GM18517 (cell line): ENCODE data around the gene PAPPA.

Experiments
- ATAC-seq: cut with Tn5 transposase; IDR thresholded peaks from one replicate; pipeline ENCODE4 v1.9.1; 2021; ENCODE audit warnings: mild to moderate bottlenecking, moderate library complexity; ENCODE audit not compliant: unreplicated experiment

Gene PAPPA

DNA sequence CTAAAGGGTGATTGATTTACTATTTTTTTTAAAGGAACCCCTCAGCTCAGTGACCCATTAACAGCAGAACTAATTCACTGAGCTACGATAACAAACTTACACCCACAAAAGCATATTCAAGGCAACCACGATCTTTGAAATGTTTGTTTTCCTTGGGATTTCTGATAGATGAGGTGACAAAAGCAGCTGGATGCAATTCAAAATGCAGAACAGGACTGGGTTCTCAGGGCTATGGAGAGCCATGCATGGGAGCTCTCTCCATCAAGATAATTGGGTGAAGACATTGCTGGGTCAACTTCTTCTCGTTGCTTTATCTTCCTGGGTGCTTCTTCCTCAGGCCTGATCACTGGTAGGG, 60.1 kb downstream of the PAPPA start:
- ATAC-seq, result no peak

DNA sequence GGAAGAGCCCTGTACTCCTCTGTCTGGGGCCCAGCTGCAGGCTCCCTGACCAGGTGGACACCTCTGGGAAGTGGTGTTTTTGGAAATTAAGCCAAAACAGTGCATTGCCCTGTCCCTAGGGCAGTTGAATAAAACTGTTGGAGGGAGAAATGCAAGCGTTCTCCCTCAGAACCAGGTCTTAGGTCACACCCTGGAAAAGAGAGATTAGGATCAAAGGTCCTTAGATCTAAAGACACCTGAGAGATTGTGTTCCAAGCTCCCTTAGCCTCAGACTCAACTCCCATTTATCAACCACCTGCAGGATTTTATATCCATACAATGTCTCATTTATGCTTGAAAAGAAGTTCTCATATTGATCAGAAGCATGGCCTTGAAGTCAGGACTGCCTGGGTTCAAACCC, 64.8 kb downstream of the PAPPA start:
- ATAC-seq, result no peak

DNA sequence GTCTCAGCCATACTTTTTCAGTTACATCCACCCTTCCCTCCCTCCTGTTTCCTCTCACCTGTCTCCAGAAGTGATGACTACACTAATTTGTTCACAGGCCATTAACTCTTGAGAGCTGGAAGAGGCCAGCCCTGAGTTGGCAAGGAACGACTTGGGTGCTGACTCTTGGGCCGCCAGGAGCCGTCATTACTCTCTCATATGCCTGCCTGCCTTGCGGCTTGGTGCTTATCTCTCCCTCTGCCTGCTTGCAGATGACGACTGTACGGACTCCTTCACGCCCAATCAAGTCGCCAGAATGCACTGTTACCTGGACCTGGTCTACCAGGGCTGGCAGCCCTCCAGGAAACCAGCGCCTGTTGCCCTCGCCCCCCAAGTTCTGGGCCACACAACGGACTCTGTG, 66.1 kb downstream of the PAPPA start:
- ATAC-seq, result no peak

DNA sequence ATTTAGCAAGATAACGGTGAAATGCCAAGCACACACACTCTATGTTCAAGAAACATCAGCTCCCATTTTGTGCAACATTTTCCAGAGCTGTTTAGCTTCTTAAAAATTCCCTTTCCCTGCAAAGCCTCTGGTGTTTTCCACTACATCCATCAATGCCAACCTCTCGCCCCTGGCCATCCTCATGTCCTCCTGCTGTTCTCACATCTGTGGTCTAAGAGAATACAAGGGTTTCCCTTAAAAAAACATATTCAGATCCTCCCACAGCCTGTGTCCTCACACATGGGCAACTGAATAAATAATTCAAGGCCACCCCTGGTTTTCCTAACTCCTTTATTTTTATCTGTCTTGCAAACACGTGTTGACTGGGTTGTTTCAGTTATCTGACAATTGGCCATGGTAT, 70.3 kb downstream of the PAPPA start:
- no peak for ATAC-seq

- no peak for ATAC-seq
These were observed 76.6 kb downstream of the PAPPA start for GRCh38 chr9:116230051-116230632.

DNA sequence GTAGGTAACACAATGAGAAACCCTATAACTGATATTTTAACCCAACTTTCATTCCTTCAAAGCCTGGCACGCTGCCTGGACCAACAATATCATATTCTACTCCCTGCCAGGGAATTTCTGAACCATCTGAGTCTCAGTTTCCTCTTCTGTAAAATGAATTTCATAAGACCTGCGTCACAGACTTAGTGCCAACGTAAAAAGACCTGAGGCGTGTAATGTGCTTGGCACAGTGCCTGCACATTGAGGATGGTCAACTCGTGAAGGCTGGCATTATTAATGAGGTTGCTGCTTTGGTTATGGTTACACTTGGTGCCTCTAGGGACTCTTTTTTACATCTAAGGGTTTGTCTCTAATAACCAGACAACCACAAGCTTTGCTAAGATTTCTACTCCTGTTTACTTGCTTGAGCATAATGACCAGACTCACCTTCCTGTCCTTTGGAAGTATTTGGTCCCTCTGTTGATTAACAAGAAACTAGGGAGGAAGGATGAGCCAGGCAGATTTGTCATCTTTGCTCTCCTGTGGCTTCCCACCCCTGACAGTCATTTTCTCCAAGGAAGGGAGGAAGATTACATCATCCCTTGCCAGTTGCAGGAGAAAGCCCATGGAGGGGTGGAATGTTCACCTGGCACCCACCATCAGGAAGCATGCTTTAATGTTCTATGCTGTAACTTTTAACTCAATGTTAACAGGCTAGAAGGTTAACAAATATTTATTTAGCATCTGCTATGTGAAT, 79.0 kb downstream of the PAPPA start:
- ATAC-seq, result no peak

GRCh38 chr9:116233160-116233530, 79.6 kb downstream of the PAPPA start:
- ATAC-seq, result no peak

DNA sequence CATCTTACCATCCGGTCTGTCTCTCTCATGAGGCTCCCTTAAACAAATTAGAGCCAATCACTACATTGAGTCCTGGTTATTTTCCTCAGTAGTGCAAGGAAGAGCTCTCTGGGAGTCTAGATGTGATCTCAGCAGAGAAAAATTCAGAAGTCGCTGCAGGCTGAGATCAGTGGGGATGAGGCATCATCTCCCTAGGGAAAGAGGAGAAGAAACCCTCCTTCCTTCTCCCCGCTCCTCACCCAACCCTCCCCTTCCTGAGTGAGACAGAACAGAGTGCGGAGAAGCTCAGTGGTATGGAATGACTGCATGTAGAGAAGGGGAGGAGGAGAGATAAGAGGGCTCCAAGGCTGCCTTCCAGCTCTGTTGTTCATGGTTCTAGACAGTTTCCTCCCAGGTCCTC, 80.5 kb downstream of the PAPPA start:
- no peak for ATAC-seq

GRCh38 chr9:116236979-116237378, 83.4 kb downstream of the PAPPA start:
- no peak for ATAC-seq

DNA sequence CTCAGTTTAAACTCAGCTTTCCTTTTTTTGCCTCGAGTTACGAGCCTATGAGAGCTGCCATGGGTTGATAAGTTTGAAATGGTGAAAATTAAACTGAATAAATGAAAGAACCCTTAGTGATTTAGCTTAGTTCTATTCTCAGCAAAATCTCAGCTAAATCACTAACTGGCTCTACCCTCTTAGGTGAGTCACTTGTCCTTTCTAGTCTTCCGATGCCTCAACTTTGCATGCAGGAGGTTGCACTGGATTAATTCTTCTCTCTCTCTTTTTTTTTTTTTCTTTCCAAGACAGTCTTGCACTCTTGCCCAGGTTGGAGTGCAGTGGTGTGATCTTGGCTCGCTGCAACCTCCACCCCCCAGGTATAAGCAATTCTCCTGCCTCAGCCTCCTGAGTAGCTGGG, 83.9 kb downstream of the PAPPA start:
- no peak for ATAC-seq

GRCh38 chr9:116238225-116238624, 84.6 kb downstream of the PAPPA start:
- ATAC-seq, result no peak

DNA sequence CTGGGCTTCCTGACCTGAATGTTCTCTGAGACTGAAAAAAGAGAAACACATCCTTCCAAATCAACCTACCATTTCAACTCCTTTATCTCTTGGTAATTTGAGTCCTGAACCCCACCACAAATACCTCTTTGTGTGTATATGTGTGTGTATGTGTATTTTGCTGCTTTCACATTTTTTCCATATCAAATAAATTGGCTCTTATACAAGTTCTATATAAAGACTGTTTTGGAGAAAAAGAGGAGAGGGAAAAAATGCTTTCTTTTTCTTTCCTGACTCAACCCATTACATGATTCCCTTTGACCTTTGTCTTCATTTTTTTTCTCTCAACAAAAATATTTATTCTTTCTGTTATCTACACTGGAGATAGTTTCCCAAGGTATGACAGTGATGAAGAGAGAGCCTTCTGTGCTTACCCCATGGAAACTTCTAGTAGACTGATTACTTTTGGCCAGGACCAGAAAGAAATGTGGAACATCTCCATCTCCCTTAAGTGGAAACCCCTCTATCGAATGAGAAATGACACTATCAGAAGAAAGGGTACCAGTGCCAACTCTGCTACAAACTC, 85.3 kb downstream of the PAPPA start:
- ATAC-seq, result no peak

- no peak for ATAC-seq
These were observed 90.1 kb downstream of the PAPPA start for GRCh38 chr9:116243708-116244107.

- ATAC-seq, result no peak
These were observed 93.7 kb downstream of the PAPPA start for GRCh38 chr9:116247284-116247683.

- ATAC-seq, result no peak
These were observed 94.3 kb downstream of the PAPPA start for GRCh38 chr9:116247791-116248374.

DNA sequence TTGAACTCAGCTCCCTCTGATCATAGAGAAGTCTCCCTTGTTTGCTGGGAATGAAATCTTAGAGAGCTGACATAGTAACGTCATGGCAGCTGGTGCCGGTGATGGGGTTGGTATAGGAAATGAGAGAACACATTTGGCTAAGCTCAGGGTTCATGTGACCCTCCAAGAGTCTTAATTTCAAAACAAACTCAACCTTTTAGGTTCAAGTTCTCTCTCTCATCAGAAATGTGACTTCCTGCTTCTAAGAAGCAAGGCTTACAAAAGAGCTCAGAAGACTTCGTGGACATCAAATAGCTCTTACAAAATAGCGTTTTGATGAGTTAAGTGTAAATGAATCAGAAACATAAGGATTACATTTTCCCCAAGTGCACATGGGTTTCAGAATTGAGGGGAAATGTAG, 97.3 kb downstream of the PAPPA start:
- ATAC-seq, result no peak

- no peak for ATAC-seq
These were observed 97.8 kb downstream of the PAPPA start for GRCh38 chr9:116251366-116251765.

DNA sequence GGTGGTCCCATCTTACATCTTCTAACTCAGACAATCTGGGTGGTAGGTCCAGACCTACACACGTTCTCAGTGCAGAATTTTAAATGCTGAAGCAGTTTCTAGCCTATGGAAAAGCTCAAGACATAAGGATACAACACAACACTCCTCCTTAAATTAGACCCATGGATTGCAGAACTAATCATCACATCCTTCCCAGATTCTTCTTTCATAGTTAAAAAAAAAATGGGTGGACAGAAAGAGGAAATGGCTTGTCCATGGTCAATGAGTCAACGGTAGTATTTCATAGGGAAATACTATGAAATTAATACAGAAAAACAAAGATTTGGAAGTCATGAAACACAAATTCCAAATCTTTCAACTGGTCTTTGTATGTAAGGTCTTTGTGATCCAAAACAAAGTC, 106.9 kb downstream of the PAPPA start:
- no peak for ATAC-seq

GRCh38 chr9:116262448-116262847, 108.9 kb downstream of the PAPPA start:
- no peak for ATAC-seq

DNA sequence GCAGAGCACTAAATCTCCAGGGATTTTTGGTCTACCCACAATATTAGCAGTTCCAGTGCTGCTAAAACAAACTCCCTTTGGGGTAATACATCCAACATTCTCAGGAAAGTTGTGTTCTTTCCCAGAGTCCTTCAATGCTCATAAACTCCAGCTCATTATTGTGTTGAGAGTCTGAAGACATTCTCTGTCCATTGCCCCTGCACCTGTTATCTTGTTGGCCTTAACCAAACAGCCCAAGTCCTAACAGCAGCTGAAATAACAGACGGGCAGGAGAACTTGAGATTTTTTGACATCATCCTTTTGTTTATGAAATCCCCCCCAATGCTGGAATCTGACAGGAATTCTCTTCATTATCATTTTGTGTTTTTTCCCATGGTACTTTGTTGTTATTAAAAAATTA, 110.8 kb downstream of the PAPPA start:
- no peak for ATAC-seq

DNA sequence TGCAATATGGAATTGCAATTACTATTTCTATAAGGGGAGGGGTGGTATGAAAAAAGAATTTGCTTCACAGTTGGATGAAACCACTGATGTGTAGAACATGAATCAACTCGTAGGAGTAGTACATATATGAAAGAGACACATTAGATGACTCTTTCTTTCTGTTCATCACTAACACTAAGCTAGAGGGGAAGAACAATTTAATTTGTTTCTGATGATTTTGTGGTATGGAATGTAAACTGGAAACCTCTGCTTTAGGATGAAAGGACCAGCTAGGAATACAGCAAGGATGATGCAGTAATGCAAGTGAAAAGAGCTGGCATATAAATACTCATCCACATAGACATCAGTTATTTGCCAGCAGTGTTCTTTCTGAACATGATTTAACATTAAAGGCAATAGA, 113.4 kb downstream of the PAPPA start:
- no peak for ATAC-seq

GRCh38 chr9:116269250-116269649, 115.7 kb downstream of the PAPPA start:
- ATAC-seq, result no peak
